Measurements from ENCODE around the gene AHCTF1.

DNA sequence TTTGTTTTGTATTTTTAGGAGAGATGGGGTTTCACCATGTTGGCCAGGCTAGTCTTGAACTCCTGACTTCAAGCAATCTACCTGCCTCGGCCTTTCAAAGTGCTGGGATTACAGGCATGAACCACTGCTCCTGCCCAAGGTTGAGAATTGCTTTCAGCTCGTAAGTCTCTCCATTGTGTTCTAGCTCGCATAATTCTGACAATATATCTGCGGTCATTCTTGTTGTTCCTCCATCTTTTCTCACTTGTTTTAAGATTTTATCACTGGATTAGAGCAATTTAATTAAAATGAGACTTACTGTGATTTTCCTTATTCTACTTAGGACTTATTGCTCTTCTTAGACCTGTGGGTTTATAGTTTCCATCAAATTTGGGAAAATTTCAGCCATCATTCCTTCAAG, 102.9 kb downstream of the AHCTF1 start:
- TF ChIP-seq, protein P1, sequence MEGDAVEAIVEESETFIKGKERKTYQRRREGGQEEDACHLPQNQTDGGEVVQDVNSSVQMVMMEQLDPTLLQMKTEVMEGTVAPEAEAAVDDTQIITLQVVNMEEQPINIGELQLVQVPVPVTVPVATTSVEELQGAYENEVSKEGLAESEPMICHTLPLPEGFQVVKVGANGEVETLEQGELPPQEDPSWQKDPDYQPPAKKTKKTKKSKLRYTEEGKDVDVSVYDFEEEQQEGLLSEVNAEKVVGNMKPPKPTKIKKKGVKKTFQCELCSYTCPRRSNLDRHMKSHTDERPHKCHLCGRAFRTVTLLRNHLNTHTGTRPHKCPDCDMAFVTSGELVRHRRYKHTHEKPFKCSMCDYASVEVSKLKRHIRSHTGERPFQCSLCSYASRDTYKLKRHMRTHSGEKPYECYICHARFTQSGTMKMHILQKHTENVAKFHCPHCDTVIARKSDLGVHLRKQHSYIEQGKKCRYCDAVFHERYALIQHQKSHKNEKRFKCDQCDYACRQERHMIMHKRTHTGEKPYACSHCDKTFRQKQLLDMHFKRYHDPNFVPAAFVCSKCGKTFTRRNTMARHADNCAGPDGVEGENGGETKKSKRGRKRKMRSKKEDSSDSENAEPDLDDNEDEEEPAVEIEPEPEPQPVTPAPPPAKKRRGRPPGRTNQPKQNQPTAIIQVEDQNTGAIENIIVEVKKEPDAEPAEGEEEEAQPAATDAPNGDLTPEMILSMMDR (IDR thresholded peaks at IDR 0.05), result no peak
- TF ChIP-seq POLR2A (IDR thresholded peaks at IDR 0.05), result no peak

Measured in uterus (tissue), 2 donors.